ENCODE results near the gene SLC2A13. TPM values are rescaled to one million over a fixed set of nuclear protein-coding genes. Genes with fewer than 3 reads are reported as not detected.

The SLC2A13 gene
- polyA plus RNA-seq, 3 donors, result 2.2 to 2.9 (median 2.5) TPM

DNA sequence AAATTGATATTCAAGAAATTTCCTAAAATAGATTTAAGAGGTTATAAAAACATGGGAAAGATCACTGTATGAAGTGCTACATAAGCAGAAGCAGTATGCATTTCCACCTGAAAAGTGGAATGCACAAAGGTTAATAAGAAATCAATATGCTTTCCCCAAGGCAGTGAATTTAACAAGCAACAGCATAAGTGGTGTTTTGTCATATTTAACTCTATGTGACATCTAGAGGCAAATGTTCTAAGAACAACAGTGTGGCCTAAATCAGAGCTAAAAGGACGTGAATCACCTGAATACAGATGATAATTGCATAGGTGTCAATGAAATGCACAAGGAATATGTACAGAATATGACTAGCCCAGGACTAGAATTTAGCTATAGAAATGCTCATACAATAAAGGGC, 49.5 kb downstream of the SLC2A13 start:
- Histone ChIP-seq H3K27me3 (ENCODE audit: control insufficient read depth in 2 of 2, insufficient read depth in 2 of 2, low read length in 2 of 2) (no peaks in the 10 kb centered on the region), H2AFZ (ENCODE audit: insufficient read depth, low read depth, low read length, poor library complexity, severe bottlenecking) (no peak overlapping the region), H3K9ac (ENCODE audit: insufficient read depth, low read length, poor library complexity, severe bottlenecking) (no peak overlapping the region), H3K36me3 (replicated peaks in 1 of 2; ENCODE audit: control insufficient read depth in 1 of 2, insufficient read depth in 2 of 2, low read length in 2 of 2) (no peaks in the 10 kb centered on the region), H3K4me2 (replicated peaks; ENCODE audit: extremely low read depth, low read length, poor library complexity, severe bottlenecking) (no peak overlapping the region), H3K9me3 (replicated peaks in 1 of 2; ENCODE audit: control insufficient read depth in 1 of 2, insufficient read depth in 1 of 2, low read length in 2 of 2) (no peaks in the 10 kb centered on the region), H3K4me1 (ENCODE audit: control insufficient read depth in 1 of 2, insufficient read depth in 2 of 2, low read length in 2 of 2) (no peaks in the 10 kb centered on the region), H4K20me1 (ENCODE audit: insufficient read depth, low read length) (no peaks in the 10 kb centered on the region), H3K79me2 (ENCODE audit: insufficient read depth, low read length) (no peaks in the 10 kb centered on the region), H3K27ac (ENCODE audit: low read depth in 1 of 2, low read length in 2 of 2) (no peak overlapping the region), H3K4me3 (replicated peaks in 1 of 3; ENCODE audit: low read depth in 2 of 3, low read length in 3 of 3) (no peak overlapping the region)
- H3K4me3 Mint-ChIP-seq, result no peak overlapping the region
- DNase-seq, result no peak
- H3K4me1 Mint-ChIP-seq, result no peaks in the 10 kb centered on the region
- H3K27me3 Mint-ChIP-seq (ENCODE audit: low read depth in 3 of 3), result no peaks in the 10 kb centered on the region
- WGBS (ENCODE audit: insufficient coverage), result 100% methylated on average over 1 of the region's 1 CpG
- TF ChIP-seq, protein P1, sequence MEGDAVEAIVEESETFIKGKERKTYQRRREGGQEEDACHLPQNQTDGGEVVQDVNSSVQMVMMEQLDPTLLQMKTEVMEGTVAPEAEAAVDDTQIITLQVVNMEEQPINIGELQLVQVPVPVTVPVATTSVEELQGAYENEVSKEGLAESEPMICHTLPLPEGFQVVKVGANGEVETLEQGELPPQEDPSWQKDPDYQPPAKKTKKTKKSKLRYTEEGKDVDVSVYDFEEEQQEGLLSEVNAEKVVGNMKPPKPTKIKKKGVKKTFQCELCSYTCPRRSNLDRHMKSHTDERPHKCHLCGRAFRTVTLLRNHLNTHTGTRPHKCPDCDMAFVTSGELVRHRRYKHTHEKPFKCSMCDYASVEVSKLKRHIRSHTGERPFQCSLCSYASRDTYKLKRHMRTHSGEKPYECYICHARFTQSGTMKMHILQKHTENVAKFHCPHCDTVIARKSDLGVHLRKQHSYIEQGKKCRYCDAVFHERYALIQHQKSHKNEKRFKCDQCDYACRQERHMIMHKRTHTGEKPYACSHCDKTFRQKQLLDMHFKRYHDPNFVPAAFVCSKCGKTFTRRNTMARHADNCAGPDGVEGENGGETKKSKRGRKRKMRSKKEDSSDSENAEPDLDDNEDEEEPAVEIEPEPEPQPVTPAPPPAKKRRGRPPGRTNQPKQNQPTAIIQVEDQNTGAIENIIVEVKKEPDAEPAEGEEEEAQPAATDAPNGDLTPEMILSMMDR (IDR thresholded peaks at IDR 0.05), result no peak
- no peaks in the 10 kb centered on the region for H3K36me3 Mint-ChIP-seq
- H3K27ac Mint-ChIP-seq, result no peak overlapping the region
- peaks cover 0 to 2% (median 0%) of the 10 kb centered on the region in 7 donors for H3K9me3 Mint-ChIP-seq
- intact Hi-C loops (cut with micrococcal nuclease), result no loop called here

DNA sequence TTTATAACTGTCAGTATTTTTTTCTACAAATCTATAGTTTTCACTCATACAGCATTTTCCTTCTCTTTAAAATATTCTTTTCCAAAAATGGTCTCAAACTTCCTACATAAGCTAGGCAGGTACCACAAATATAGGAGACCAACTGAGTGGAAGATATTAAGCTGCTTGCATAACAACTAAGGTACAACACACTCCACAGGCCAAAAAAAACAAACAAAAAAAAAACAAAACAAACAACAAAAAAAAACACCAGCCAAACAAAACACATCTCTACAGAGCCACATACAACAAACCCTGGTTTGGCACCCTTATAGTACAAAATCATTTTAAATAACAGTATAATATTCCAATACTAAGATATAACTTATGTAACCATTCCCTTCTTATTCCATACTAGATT, 50.1 kb downstream of the SLC2A13 start:
- H3K9ac ChIP-seq (ENCODE audit: insufficient read depth, low read length, poor library complexity, severe bottlenecking), result no peak overlapping the region
- no peaks in the 10 kb centered on the region for H4K20me1 ChIP-seq (ENCODE audit: insufficient read depth, low read length)
- H3K4me1 ChIP-seq (ENCODE audit: control insufficient read depth in 1 of 2, insufficient read depth in 2 of 2, low read length in 2 of 2), result no peaks in the 10 kb centered on the region
- H3K27me3 ChIP-seq (ENCODE audit: control insufficient read depth in 2 of 2, insufficient read depth in 2 of 2, low read length in 2 of 2), result no peaks in the 10 kb centered on the region
- no peaks in the 10 kb centered on the region for H3K36me3 ChIP-seq (replicated peaks in 1 of 2; ENCODE audit: control insufficient read depth in 1 of 2, insufficient read depth in 2 of 2, low read length in 2 of 2)
- H3K4me2 ChIP-seq (replicated peaks; ENCODE audit: extremely low read depth, low read length, poor library complexity, severe bottlenecking), result no peak overlapping the region
- intact Hi-C loops (cut with micrococcal nuclease), result no loop called here
- TF ChIP-seq, protein P1 (IDR thresholded peaks at IDR 0.05), result no peak
- H3K9me3 ChIP-seq (replicated peaks in 1 of 2; ENCODE audit: control insufficient read depth in 1 of 2, insufficient read depth in 1 of 2, low read length in 2 of 2), result no peaks in the 10 kb centered on the region
- Mint-ChIP-seq H3K9me3 (peaks cover 0 to 2% (median 0%) of the 10 kb centered on the region in 7 donors), H3K27ac (no peak overlapping the region), H3K4me1 (no peaks in the 10 kb centered on the region), H3K4me3 (no peak overlapping the region), H3K36me3 (no peaks in the 10 kb centered on the region), H3K27me3 (ENCODE audit: low read depth in 3 of 3) (no peaks in the 10 kb centered on the region)
- H3K4me3 ChIP-seq (replicated peaks in 1 of 3; ENCODE audit: low read depth in 2 of 3, low read length in 3 of 3), result no peak overlapping the region
- no peaks in the 10 kb centered on the region for H3K79me2 ChIP-seq (ENCODE audit: insufficient read depth, low read length)
- H2AFZ ChIP-seq (ENCODE audit: insufficient read depth, low read depth, low read length, poor library complexity, severe bottlenecking), result no peak overlapping the region
- no peak for DNase-seq
- no peak overlapping the region for H3K27ac ChIP-seq (ENCODE audit: low read depth in 1 of 2, low read length in 2 of 2)
